Stimulated activated effector memory CD8-positive, alpha-beta T cell treated with anti-CD3 and anti-CD28 coated beads, Interleukin-12 subunit alpha, Interleukin-12 subunit beta, amount 100 ng/mL, for 72 hours (primary cell): Measurements from ENCODE around the gene DAPK1.
A peak's percentile ranks its signal among the peaks of the same experiment; 100 is the strongest.

ENCODE experiments used
- ATAC-seq: fragments of 150-1000 bp; cut with Tn5 transposase; 2 replicates; pipeline ENCODE4 v1.10.0; 2021
- DNase-seq, 2 donors: peaks; one replicate each; pipeline ENCODE4 v3.0.0; 2021 to 2022; ENCODE audit warnings: low spot score in 2 of 2
- H3K27ac Mint-ChIP-seq: one replicate; pipeline ENCODE4 v1.8.0; 2022; ENCODE audit warnings: mild to moderate bottlenecking, mixed read lengths
- H3K36me3 Mint-ChIP-seq: one replicate; pipeline ENCODE4 v1.8.0; 2022; ENCODE audit warnings: mild to moderate bottlenecking, mixed read lengths
- H3K4me1 Mint-ChIP-seq: one replicate; pipeline ENCODE4 v1.8.0; 2022; ENCODE audit warnings: mixed read lengths
- H3K4me3 Mint-ChIP-seq: one replicate; pipeline ENCODE4 v1.8.0; 2022; ENCODE audit warnings: mild to moderate bottlenecking, mixed read lengths
- H3K9me3 Mint-ChIP-seq: one replicate; pipeline ENCODE4 v1.8.0; 2022; ENCODE audit warnings: mixed read lengths

DAPK1 gene

GRCh38 chr9:87701491-87701890, 203.8 kb downstream of the DAPK1 start:
- ATAC-seq (no peak), DNase-seq (no peak)
- H3K9me3 Mint-ChIP-seq = no peaks in the 10 kb centered on the region
- no peak overlapping the region for H3K4me3 Mint-ChIP-seq
- no peaks in the 10 kb centered on the region for H3K4me1 Mint-ChIP-seq
- no peak overlapping the region for H3K27ac Mint-ChIP-seq
- H3K36me3 Mint-ChIP-seq = no peaks in the 10 kb centered on the region

- Mint-ChIP-seq H3K36me3 (no peaks in the 10 kb centered on the region), H3K4me1 (no peaks in the 10 kb centered on the region), H3K27ac (no peak overlapping the region), H3K9me3 (no peaks in the 10 kb centered on the region), H3K4me3 (no peak overlapping the region)
- ATAC-seq (no peak), DNase-seq (no peak)
Measured at GRCh38 chr9:87701931-87702421, 204.3 kb downstream of the DAPK1 start.

GRCh38 chr9:87702921-87703320, 205.3 kb downstream of the DAPK1 start:
- no peaks in the 10 kb centered on the region for H3K4me1 Mint-ChIP-seq
- no peak overlapping the region for H3K4me3 Mint-ChIP-seq
- DNase-seq = peak in 1 of 2 donors; percentile 39
- H3K27ac Mint-ChIP-seq = no peak overlapping the region
- ATAC-seq = no peak
- H3K36me3 Mint-ChIP-seq = no peaks in the 10 kb centered on the region
- no peaks in the 10 kb centered on the region for H3K9me3 Mint-ChIP-seq

GRCh38 chr9:87703636-87704276, 206.1 kb downstream of the DAPK1 start:
- H3K4me3 Mint-ChIP-seq = no peak overlapping the region
- peak in 1 of 2 donors; percentile 28 for DNase-seq
- no peak overlapping the region for H3K27ac Mint-ChIP-seq
- no peaks in the 10 kb centered on the region for H3K9me3 Mint-ChIP-seq
- H3K36me3 Mint-ChIP-seq = no peaks in the 10 kb centered on the region
- H3K4me1 Mint-ChIP-seq = no peaks in the 10 kb centered on the region
- no peak for ATAC-seq

GRCh38 chr9:87704342-87704741, 206.7 kb downstream of the DAPK1 start:
- no peaks in the 10 kb centered on the region for H3K4me1 Mint-ChIP-seq
- no peak overlapping the region for H3K4me3 Mint-ChIP-seq
- DNase-seq = no peak
- no peak for ATAC-seq
- no peaks in the 10 kb centered on the region for H3K9me3 Mint-ChIP-seq
- H3K36me3 Mint-ChIP-seq = no peaks in the 10 kb centered on the region
- no peak overlapping the region for H3K27ac Mint-ChIP-seq

GRCh38 chr9:87706066-87706739, 208.5 kb downstream of the DAPK1 start:
- H3K36me3 Mint-ChIP-seq = no peaks in the 10 kb centered on the region
- no peak overlapping the region for H3K27ac Mint-ChIP-seq
- DNase-seq (no peak), ATAC-seq (no peak)
- no peaks in the 10 kb centered on the region for H3K9me3 Mint-ChIP-seq
- no peak overlapping the region for H3K4me3 Mint-ChIP-seq
- H3K4me1 Mint-ChIP-seq = no peaks in the 10 kb centered on the region

- Mint-ChIP-seq H3K4me1 (peaks cover 4% of the 10 kb centered on the region), H3K36me3 (no peaks in the 10 kb centered on the region), H3K4me3 (no peak overlapping the region), H3K27ac (no peak overlapping the region), H3K9me3 (peaks cover 3% of the 10 kb centered on the region)
- ATAC-seq = no peak
- DNase-seq = no peak
Measured at GRCh38 chr9:87707805-87708506, 210.3 kb downstream of the DAPK1 start.

- Mint-ChIP-seq H3K9me3 (peaks cover 4% of the 10 kb centered on the region), H3K36me3 (no peaks in the 10 kb centered on the region), H3K4me3 (no peak overlapping the region), H3K4me1 (peaks cover 9% of the 10 kb centered on the region), H3K27ac (no peak overlapping the region)
- DNase-seq = no peak
- no peak for ATAC-seq
Measured at GRCh38 chr9:87708546-87708945, 210.9 kb downstream of the DAPK1 start.

GRCh38 chr9:87708986-87709728, 211.5 kb downstream of the DAPK1 start:
- peak; percentile 32 for ATAC-seq
- H3K4me3 Mint-ChIP-seq = no peak overlapping the region

GRCh38 chr9:87710443-87710842, 212.8 kb downstream of the DAPK1 start:
- Mint-ChIP-seq H3K27ac (no peak overlapping the region), H3K9me3 (peaks cover 5% of the 10 kb centered on the region), H3K36me3 (no peaks in the 10 kb centered on the region), H3K4me3 (no peak overlapping the region), H3K4me1 (peaks cover 9% of the 10 kb centered on the region)
- ATAC-seq (no peak), DNase-seq (peak in 1 of 2 donors; percentile 30)

More at GRCh38 chr9:87708986-87709728, 211.5 kb downstream of the DAPK1 start:
- H3K9me3 Mint-ChIP-seq = peaks cover 4% of the 10 kb centered on the region
- H3K27ac Mint-ChIP-seq = no peak overlapping the region
- H3K36me3 Mint-ChIP-seq = no peaks in the 10 kb centered on the region
- no peak for DNase-seq
- peaks cover 9% of the 10 kb centered on the region for H3K4me1 Mint-ChIP-seq

GRCh38 chr9:87711857-87712800, 214.5 kb downstream of the DAPK1 start:
- no peak for ATAC-seq
- H3K36me3 Mint-ChIP-seq = no peaks in the 10 kb centered on the region
- H3K4me3 Mint-ChIP-seq = no peak overlapping the region
- peaks cover 9% of the 10 kb centered on the region for H3K4me1 Mint-ChIP-seq
- DNase-seq = peak in 1 of 2 donors; percentile 17
- peaks cover 7% of the 10 kb centered on the region for H3K9me3 Mint-ChIP-seq
- no peak overlapping the region for H3K27ac Mint-ChIP-seq

GRCh38 chr9:87712801-87713277, 215.2 kb downstream of the DAPK1 start:
- no peak for ATAC-seq
- Mint-ChIP-seq H3K4me3 (no peak overlapping the region), H3K4me1 (peaks cover 9% of the 10 kb centered on the region), H3K27ac (no peak overlapping the region), H3K9me3 (peaks cover 7% of the 10 kb centered on the region), H3K36me3 (no peaks in the 10 kb centered on the region)
- DNase-seq = peak in 1 of 2 donors; percentile 12

- DNase-seq = peak in 1 of 2 donors; percentile 48
- Mint-ChIP-seq H3K4me1 (peaks cover 9% of the 10 kb centered on the region), H3K4me3 (no peak overlapping the region), H3K9me3 (peaks cover 7% of the 10 kb centered on the region), H3K27ac (no peak overlapping the region), H3K36me3 (no peaks in the 10 kb centered on the region)
- peak; percentile 79 for ATAC-seq
Measured at GRCh38 chr9:87713278-87713987, 215.8 kb downstream of the DAPK1 start.

GRCh38 chr9:87713988-87714330, 216.3 kb downstream of the DAPK1 start:
- no peak overlapping the region for H3K27ac Mint-ChIP-seq
- ATAC-seq = no peak
- no peaks in the 10 kb centered on the region for H3K36me3 Mint-ChIP-seq
- peaks cover 9% of the 10 kb centered on the region for H3K4me1 Mint-ChIP-seq
- DNase-seq = no peak
- H3K4me3 Mint-ChIP-seq = no peak overlapping the region
- peaks cover 7% of the 10 kb centered on the region for H3K9me3 Mint-ChIP-seq
